ENCODE measurements around the gene NIF3L1.

Gene NIF3L1

GRCh38 chr2:200888704-200889625 is at the start of gene NIF3L1, which contains the start of gene PPIL3:
TSS of gene NIF3L1 (plus strand) at chr2:200889371. CDS start at chr2:200891944, 2,573 bp downstream.
TSS of gene PPIL3 (minus strand) at chr2:200889077. CDS start at chr2:200887615, 1,462 bp downstream.
- peak; percentile 92 to 97 (median 96) for DNase-seq (ENCODE audit: low read depth in 4 of 4, low spot score in 1 of 4)

- DNase-seq (ENCODE audit: low read depth in 4 of 4, low spot score in 1 of 4), result no peak
These were observed 49.7 kb upstream of the NIF3L1 start for GRCh38 chr2:200839513-200839912.

- no peak for DNase-seq (ENCODE audit: low read depth in 4 of 4, low spot score in 1 of 4)
These were observed 44.9 kb upstream of the NIF3L1 start for GRCh38 chr2:200843993-200844948.

- no peak for DNase-seq (ENCODE audit: low read depth in 4 of 4, low spot score in 1 of 4)
These were observed 44.0 kb upstream of the NIF3L1 start for GRCh38 chr2:200845194-200845593.

GRCh38 chr2:200845669-200846325 is 43.4 kb upstream of the NIF3L1 start:
- DNase-seq (ENCODE audit: low read depth in 4 of 4, low spot score in 1 of 4), result no peak

- DNase-seq (ENCODE audit: low read depth in 4 of 4, low spot score in 1 of 4), result no peak
These were observed 41.9 kb upstream of the NIF3L1 start for GRCh38 chr2:200847269-200847668.

- DNase-seq (ENCODE audit: low read depth in 4 of 4, low spot score in 1 of 4), result no peak
These were observed 41.2 kb upstream of the NIF3L1 start for GRCh38 chr2:200847939-200848338.

- DNase-seq (ENCODE audit: low read depth in 4 of 4, low spot score in 1 of 4), result no peak
These were observed 38.5 kb upstream of the NIF3L1 start for GRCh38 chr2:200850512-200851256.

GRCh38 chr2:200851398-200852248 is 37.5 kb upstream of the NIF3L1 start:
- no peak for DNase-seq (ENCODE audit: low read depth in 4 of 4, low spot score in 1 of 4)

- no peak for DNase-seq (ENCODE audit: low read depth in 4 of 4, low spot score in 1 of 4)
These were observed 36.6 kb upstream of the NIF3L1 start for GRCh38 chr2:200852605-200853004.

- no peak for DNase-seq (ENCODE audit: low read depth in 4 of 4, low spot score in 1 of 4)
These were observed 32.4 kb upstream of the NIF3L1 start for GRCh38 chr2:200856806-200857205.

GRCh38 chr2:200860092-200860795 is 28.9 kb upstream of the NIF3L1 start:
- peak in 1 of 4 experiments; percentile 18 for DNase-seq (ENCODE audit: low read depth in 4 of 4, low spot score in 1 of 4)

- no peak for DNase-seq (ENCODE audit: low read depth in 4 of 4, low spot score in 1 of 4)
These were observed 27.5 kb upstream of the NIF3L1 start for GRCh38 chr2:200861617-200862155.

GRCh38 chr2:200862532-200863000 is 26.6 kb upstream of the NIF3L1 start:
- peak in 3 of 4 experiments; percentile 43 to 47 (median 46) for DNase-seq (ENCODE audit: low read depth in 4 of 4, low spot score in 1 of 4)

GRCh38 chr2:200863782-200864175 is 25.4 kb upstream of the NIF3L1 start:
- DNase-seq (ENCODE audit: low read depth in 4 of 4, low spot score in 1 of 4), result no peak

GRCh38 chr2:200864176-200865034 is 24.8 kb upstream of the NIF3L1 start, which contains the start of gene CLK1:
TSS of gene CLK1 (minus strand) at chr2:200864658. CDS start at chr2:200861862, 2,796 bp downstream.
- DNase-seq (ENCODE audit: low read depth in 4 of 4, low spot score in 1 of 4), result peak; percentile 92 to 96 (median 95)

GRCh38 chr2:200869014-200869413 is 20.2 kb upstream of the NIF3L1 start:
- DNase-seq (ENCODE audit: low read depth in 4 of 4, low spot score in 1 of 4), result no peak

All from stimulated activated CD4-positive, alpha-beta T cell treated with anti-CD3 and anti-CD28 coated beads, Interleukin-1b, Interleukin-23, amount 100 ng/mL, for 24 hours (primary cell).